ENCODE data around the gene SYNCRIP.
"Not testable (repeated sequence)": the region's sequence is repeated elsewhere in the genome, so short reads cannot be mapped to it uniquely, and the experiment has no call there.

Gene SYNCRIP

DNA sequence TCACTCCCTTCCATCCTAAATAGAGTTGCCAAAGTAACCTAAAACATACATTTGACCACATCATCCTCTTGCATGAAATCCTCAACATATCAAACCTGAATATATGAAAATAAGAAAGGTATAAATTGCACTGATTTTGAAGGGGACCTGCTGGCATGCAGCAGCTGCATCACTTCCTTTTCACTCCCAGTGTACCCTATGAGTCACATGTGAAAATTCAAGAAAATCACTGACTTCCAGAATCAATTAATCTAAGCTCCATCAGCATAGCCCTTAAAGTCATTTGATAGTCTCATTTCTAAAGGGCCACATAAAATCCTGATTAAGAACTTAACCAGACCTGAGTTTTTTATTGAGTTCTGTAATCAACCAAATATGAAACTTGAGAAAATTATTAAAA, 73.4 kb downstream of the SYNCRIP start:
- intact Hi-C loops (cut with DNase I) = no loop called here
- DNase-seq = no peak

DNA sequence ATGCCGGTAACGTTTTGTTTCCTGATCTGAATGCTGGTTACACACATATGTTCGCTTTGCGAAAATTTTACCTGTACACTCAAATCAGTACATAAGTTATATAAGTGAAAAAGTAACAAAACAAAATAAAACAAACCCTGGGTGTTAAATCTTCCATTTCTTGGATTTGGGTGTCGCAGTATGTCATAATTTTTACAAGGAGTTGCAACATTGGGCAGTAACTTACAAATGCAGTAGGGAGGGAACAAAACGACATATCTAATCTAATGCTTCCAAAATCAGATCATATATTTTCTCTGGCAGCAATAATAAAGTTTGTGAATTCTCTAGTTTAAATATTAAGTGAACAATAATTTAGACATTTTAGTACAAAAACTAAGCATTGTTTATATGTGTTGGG, 74.3 kb downstream of the SYNCRIP start:
- no peak for DNase-seq
- intact Hi-C loops (cut with DNase I) = no loop called here

DNA sequence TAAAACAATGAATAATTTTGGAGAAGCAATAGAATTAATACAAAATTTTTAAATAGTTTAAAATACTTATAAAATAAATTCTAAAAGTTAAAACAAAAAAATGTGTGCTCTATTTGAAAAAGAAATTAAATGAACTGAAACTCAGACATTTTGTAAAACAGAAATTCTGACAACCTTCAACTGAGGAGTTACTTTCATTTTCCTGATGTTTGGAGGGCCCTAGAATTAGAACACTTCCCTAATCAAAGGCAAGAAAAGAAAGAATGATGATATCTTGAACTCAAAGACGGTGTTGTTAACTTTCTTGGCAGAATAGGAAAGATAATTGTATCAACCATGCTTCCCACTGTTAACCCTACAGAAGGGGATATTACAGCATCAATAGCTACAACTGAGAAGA, 77.0 kb downstream of the SYNCRIP start:
- DNase-seq = no peak
- intact Hi-C loops (cut with DNase I) = no loop called here

DNA sequence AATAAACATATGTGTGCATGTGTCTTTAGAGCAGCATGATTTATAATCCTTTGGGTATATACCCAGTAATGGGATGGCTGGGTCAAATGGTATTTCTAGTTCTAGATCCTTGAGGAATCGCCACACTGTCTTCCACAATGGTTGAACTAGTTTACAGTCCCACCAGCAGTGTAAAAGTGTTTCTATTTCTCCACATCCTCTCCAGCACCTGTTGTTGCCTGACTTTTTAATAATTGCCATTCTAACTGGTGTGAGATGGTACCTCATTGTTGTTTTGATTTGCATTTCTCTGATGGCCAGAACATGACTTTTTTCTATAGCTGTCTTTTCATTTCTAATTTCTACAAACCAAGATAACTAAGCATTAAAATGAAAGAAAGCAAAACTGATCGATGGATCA, 78.5 kb downstream of the SYNCRIP start:
- intact Hi-C loops (cut with DNase I); DNase-seq: not testable (repeated sequence)

Measured in head of caudate nucleus (tissue), 42 donors.